Fibroblast of mammary gland (primary cell): ENCODE data around the gene TRIM26.

Experiments
- DNase-seq: peaks from one replicate; pipeline ENCODE4 v3.0.0-alpha.2; 2010; ENCODE audit warnings: low read depth
- H3K4me3 ChIP-seq: 2 replicates; pipeline ENCODE4 v1.5.1; 2011; ENCODE audit warnings: low read depth, mild to moderate bottlenecking, low read length, moderate library complexity; ENCODE audit not compliant: control insufficient read depth
- TF ChIP-seq, protein P1 (sequence below): conservative IDR thresholded peaks from 2 replicates; pipeline ENCODE4 v1.5.1; 2011; ENCODE audit warnings: low read depth, low read length, inconsistent platforms; ENCODE audit not compliant: control insufficient read depth, insufficient read depth

TRIM26 gene

DNA sequence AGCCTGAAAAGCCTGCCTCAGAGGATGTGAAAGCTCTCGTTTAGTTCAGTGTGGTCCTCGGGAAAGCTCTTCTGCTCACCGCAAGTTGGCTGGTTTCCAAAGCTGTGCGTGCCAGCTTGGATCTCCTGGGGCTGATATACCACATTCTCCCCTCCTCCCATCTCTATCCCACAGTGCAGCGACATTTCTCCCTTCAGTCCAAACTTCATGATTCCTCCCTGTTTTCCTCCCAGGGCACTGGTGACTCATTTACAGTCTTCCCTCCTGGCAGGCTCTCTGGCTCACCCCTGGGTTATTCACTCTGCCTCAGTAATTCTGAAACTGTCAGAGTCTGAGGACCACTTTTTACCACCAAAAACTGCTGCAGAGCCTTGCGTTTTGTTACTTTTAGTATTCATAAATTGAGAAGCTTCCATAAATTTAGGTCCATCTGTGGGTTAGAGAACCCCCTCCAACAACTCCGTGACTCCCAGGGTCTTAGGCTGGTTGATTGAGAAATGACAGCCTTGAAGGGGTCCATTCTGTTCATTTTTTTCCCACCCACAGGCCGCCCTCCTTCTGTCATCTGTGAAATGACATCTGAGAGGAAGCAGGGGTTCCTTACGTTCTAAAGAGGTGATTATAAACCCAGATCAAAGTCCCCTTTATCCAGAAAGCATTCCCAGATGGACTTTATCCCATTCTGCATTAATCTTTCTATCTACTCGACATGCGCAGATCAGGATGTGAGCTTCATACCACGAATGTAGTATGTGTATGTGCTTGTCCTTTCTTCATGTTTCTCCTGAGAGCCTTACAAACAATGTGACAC, 58.3 kb downstream of the TRIM26 start:
- H3K4me3 ChIP-seq, result no peak overlapping the region
- TF ChIP-seq, protein P1, sequence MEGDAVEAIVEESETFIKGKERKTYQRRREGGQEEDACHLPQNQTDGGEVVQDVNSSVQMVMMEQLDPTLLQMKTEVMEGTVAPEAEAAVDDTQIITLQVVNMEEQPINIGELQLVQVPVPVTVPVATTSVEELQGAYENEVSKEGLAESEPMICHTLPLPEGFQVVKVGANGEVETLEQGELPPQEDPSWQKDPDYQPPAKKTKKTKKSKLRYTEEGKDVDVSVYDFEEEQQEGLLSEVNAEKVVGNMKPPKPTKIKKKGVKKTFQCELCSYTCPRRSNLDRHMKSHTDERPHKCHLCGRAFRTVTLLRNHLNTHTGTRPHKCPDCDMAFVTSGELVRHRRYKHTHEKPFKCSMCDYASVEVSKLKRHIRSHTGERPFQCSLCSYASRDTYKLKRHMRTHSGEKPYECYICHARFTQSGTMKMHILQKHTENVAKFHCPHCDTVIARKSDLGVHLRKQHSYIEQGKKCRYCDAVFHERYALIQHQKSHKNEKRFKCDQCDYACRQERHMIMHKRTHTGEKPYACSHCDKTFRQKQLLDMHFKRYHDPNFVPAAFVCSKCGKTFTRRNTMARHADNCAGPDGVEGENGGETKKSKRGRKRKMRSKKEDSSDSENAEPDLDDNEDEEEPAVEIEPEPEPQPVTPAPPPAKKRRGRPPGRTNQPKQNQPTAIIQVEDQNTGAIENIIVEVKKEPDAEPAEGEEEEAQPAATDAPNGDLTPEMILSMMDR, result no peak
- peak; percentile 78 for DNase-seq

DNA sequence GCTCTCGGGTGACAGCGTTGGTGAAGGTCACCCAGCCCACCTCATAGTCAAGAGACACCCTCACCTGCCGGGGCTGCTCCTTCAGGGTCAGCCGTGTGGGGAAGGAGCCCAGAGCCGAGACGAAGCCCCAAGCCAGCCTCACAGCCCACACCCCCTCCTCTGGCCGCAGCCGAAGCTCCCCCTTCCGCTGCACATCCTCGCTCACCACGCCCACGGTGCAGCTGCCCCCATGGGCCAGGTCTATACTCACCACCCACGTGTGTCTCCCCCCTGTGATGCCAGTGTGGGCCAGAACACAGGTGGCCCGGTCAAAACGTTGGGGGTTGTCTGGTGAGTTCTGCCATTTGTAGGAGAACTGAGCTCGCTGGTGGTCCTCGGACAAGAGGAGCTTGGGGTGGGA, 59.1 kb downstream of the TRIM26 start:
- H3K4me3 ChIP-seq, result no peak overlapping the region
- TF ChIP-seq, protein P1, result no peak
- no peak for DNase-seq

DNA sequence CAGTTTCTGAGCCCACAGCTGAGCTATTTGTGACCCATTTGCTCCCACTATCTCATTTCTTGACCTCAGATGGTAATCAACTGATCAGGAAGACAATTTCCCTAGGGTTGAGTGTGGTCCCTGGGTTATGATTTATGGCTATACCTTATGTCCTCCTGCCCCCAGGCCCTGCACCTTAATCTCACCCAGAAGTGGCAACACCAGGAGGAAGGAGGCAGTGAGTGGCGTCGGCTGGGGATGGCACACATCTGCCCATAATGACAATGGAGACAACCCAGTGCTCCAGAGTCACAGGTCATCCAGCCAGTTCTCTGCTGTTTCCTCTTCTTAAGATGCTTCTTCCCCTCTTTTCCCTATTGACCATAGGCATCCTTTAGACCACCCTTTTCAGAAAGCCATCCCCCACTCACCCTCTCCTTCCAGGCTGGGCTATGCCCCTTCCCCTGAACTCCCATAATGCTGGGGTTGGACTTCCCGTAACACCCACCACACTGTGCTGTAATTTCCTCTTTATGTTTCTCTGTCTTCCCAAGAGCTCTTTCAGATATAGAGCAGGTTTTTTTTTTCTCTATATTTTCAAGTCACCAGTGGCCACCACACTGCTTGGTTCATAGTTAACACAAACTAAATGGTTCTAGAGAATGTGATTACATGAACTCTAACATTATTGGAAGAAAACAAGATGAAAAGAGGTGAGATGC, 60.1 kb downstream of the TRIM26 start:
- TF ChIP-seq, protein P1, result no peak
- no peak overlapping the region for H3K4me3 ChIP-seq
- no peak for DNase-seq

DNA sequence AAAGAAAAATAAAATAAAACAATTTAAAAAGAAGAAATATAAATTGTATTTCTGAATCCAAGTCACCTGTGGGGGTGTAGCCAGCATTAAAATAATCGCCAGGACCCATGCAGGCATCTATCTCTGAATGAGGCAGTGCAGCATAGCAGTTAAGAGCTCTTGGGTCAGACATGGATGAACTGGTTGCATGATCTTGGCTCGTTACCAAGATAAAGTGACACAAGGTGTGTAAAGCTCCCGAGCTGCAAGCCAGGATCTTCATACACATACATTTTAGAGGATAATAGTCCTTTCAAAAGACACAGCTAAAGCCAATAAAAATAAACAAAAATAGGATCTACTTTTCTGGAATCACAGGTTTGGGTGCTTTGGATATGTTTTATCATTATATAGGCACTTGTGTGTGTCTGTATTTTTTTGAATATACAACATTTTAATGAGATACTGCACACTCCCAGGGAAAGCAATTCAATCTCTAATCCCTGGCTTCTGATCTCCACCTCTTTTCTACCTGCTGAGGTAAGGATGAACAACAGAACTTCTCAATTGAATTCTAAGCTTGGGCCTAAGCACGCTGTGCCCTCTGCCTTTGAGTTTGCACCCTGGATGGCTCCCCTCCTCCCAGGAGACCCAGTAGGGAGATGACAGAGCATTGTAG, 61.1 kb downstream of the TRIM26 start:
- TF ChIP-seq, protein P1, result no peak
- H3K4me3 ChIP-seq, result no peak overlapping the region
- DNase-seq, result no peak

DNA sequence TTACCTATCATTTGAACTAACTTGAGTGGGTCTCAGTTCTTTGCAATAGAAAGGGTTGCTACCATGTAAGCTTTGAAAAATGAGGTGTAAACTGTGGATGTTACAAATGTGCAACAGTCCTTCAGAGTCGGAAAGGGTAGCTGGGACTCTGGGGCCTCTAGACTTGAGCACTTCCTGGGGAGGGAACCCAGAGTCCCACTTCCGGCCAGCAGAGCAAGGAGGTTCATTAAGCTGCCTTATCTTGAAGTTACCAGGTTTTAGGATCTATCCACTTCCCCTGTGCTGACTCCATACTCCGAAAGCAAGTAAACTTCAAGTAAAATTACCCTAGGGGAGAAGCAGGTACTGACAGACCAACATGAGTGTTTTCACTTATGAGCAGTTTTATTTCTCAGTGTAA, 61.6 kb downstream of the TRIM26 start:
- DNase-seq, result no peak
- TF ChIP-seq, protein P1, result no peak
- H3K4me3 ChIP-seq, result no peak overlapping the region

DNA sequence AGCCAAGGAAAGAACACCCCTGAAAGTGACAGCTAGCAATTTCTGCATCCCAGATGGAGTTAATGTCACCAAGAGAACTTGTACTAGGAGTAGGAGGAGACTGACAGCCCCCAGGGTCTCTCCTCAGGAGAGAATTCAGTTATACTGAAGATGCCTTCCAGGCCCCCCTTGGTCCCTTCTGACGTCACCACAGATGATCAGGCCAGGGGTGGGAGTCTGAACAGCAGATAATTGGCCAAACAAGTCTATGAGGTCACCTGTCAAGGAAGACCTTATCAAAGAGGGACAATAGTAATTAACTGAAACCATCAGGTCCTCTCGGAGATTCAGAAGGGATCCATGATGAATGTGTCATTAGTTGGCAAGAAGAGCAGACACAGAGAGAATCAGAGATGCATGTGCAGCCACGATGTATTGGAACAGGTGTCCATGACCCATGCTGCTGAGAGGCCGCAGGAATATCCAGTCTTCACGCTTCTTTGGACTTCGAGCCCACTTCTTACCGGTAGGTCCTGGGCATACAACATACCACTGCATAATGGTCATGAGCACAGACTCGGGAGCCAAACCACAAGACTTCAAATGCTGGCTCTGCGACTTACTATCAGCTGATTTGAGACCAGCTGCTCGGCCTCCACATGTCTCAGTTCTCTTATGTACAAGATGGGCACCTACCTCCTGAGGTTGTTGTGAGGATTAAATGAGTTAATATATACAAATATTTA, 62.4 kb downstream of the TRIM26 start:
- TF ChIP-seq, protein P1, result no peak
- DNase-seq, result no peak
- H3K4me3 ChIP-seq, result no peak overlapping the region
